AG09309 (cell line): ENCODE results near the gene CDK5.

Experiments used
- DNase-seq: peaks from one replicate; pipeline ENCODE4 v3.0.0-alpha.2; 2010; ENCODE audit warnings: low read depth
- H3K4me3 ChIP-seq: 2 replicates; pipeline ENCODE4 v1.5.1; 2011; ENCODE audit warnings: mild to moderate bottlenecking, low read depth, low read length, moderate library complexity; ENCODE audit not compliant: control insufficient read depth
- TF ChIP-seq, protein P1 (sequence below): IDR thresholded peaks from 2 replicates; pipeline ENCODE4 v1.5.1; 2011; ENCODE audit warnings: mild to moderate bottlenecking, low read depth, low read length, inconsistent platforms; ENCODE audit not compliant: insufficient read depth, control insufficient read depth; ENCODE audit errors: missing control alignments

CDK5 gene

DNA sequence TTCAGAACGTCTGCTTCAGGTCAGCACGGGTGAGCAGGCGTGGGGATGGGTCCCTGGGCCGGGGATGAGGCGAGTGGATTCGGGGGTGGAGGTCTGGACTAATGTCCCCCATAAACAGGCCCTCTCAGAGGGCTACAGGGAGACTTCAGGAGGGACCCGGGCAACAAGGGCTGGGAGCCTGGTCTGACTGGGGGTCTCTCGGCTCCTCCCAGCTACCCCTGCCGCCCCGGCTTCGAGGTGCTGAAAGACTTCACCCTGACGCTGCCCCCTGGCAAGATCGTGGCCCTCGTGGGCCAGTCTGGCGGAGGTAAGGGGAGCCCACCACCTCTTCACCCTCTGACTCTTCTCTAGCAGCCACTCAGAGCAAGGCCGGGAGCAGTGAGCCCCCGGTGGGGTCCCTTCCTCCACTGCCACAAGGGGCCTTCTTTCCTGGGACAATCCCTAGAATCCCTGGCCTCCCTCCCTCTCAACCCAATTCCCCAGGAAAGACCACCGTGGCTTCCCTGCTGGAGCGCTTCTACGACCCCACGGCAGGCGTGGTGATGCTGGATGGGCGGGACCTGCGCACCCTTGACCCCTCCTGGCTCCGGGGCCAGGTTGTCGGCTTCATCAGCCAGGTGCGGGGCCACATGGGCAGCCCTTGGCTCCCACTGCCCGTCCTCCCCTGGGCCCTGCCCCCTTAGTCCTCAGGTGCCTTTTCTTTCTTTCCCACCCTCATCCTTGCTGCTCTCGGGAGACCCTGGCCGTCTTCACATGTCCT lies 16.9 kb downstream of the CDK5 start:
- H3K4me3 ChIP-seq, result no peak overlapping the region
- no peak for DNase-seq
- TF ChIP-seq, protein P1, sequence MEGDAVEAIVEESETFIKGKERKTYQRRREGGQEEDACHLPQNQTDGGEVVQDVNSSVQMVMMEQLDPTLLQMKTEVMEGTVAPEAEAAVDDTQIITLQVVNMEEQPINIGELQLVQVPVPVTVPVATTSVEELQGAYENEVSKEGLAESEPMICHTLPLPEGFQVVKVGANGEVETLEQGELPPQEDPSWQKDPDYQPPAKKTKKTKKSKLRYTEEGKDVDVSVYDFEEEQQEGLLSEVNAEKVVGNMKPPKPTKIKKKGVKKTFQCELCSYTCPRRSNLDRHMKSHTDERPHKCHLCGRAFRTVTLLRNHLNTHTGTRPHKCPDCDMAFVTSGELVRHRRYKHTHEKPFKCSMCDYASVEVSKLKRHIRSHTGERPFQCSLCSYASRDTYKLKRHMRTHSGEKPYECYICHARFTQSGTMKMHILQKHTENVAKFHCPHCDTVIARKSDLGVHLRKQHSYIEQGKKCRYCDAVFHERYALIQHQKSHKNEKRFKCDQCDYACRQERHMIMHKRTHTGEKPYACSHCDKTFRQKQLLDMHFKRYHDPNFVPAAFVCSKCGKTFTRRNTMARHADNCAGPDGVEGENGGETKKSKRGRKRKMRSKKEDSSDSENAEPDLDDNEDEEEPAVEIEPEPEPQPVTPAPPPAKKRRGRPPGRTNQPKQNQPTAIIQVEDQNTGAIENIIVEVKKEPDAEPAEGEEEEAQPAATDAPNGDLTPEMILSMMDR, result no peak

GRCh38 chr7:151039850-151040548 lies 17.7 kb downstream of the CDK5 start:
- H3K4me3 ChIP-seq, result no peak overlapping the region
- DNase-seq, result no peak
- TF ChIP-seq, protein P1, result no peak

DNA sequence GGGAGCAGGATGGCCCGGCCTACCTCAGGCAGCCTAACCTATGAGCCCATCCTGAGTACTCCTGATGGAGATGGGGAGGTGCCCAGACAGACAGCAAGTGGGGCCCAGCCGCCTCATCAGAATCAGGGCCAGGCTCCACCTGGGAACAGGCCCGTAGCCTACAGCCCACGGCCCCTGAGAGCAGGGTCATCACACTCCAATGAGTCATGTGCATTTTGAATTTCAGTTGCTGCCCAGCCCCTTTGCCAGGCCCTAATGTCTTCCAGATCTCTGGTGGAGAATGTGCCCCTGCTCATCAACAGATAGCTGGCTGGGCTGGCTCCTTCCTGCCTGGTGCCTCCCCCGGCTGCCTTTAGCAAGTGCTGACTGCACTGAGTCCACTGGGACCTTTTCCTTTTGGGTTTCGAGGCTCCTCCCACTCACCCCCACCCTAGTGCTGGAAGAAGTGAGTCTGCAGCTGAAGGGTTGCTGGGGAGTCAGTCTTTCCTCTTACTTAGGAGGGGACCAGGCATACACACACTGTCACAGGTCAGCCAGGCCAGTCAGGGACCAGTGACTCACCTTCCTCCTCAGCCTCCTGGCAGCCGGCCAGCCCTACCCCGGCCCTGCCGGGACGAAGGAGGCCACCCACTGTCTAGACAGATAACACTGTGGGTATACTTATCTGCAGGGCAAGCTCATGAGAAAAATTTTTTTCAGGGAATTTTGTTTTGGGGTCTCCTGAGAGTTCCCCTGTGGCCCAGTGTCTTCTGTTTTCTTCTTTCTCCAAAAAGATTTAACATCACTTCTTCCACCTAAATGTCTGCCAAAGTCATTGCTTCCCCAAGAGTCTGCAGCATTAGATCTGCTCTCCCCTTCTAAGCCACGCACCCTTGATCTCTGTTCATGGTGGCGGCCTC lies 18.5 kb downstream of the CDK5 start:
- TF ChIP-seq, protein P1, result no peak
- H3K4me3 ChIP-seq, result no peak overlapping the region
- peak; percentile 71 for DNase-seq

GRCh38 chr7:151035902-151036301 lies 21.8 kb downstream of the CDK5 start:
- no peak for DNase-seq
- TF ChIP-seq, protein P1, result no peak
- no peak overlapping the region for H3K4me3 ChIP-seq

DNA sequence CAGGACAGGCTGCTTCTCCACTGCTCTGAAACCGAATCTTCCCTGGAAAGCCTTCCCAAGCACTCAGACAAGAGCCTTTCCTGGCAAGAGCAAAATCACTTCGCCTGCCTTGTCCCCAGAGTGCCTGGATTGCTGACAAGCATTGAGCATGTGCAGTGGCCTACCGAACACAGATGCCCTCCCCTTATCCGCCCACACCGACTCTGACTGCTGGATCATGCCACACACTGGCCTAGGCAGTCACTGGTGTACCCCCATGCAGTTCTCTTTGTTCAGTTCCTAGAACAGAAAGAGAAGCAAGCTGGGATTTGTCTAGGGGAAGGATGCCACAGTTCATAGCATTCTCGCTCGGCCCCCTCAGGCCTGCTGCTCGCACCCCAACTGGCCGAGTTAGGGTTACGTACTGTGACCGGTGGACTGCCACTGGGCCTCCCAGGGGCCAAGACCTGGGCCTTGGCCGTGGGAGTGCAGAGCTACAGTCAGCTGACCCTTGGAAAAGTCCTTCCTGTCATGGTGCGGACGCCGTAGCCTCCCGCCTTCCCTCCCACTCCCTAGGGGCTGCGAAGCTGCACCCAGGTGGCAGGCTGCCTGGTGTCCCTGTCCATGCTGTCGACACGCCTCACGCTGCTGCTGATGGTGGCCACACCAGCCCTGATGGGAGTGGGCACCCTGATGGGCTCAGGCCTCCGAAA lies 22.5 kb downstream of the CDK5 start:
- no peak overlapping the region for H3K4me3 ChIP-seq
- no peak for DNase-seq
- TF ChIP-seq, protein P1, result no peak

GRCh38 chr7:151034312-151035025 lies 23.2 kb downstream of the CDK5 start:
- TF ChIP-seq, protein P1, result no peak
- no peak overlapping the region for H3K4me3 ChIP-seq
- no peak for DNase-seq
